GM18873 (cell line): ENCODE data around the gene FBXW7.

Source experiments
- ATAC-seq: cut with Tn5 transposase; IDR thresholded peaks from one replicate; pipeline ENCODE4 v1.9.1; 2021; ENCODE audit warnings: mild to moderate bottlenecking, moderate library complexity, moderate number of reproducible peaks; ENCODE audit not compliant: unreplicated experiment, low FRiP score

Gene FBXW7

DNA sequence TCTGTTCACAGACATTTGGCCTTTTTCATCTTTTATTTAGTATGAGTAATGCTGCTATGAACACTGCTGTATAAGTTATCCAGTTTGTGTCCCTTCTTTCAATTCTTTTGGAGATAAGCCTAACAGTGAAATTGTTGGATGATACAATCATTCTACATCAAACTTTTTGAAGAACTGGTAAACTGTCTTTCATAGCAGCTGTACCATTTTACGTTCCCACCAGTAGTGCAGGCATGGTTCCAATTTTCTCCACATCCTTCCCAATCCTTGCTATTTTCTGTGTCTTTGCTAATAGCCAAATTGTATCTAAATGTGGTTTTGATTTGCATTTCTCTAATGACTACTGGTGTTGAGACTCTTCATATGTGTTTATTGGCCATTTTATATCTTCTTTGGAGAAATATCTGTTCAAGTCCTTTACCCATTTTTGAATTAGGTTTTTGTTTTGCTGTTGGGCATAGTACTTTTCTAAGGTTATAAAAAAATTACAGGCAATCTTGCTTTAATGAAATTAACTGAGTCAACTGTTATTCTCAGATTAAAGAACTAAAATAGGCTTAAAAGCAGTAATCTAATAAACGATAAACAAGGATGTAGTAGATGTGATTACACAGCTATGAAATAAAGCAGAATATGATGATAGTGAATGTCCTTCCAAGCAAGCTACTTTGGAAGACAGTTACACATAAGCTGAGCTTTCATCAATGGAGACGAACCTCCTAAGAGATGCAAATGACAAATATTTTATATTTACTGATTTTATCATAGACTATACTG is 57.2 kb downstream of the FBXW7 start:
- no peak for ATAC-seq

DNA sequence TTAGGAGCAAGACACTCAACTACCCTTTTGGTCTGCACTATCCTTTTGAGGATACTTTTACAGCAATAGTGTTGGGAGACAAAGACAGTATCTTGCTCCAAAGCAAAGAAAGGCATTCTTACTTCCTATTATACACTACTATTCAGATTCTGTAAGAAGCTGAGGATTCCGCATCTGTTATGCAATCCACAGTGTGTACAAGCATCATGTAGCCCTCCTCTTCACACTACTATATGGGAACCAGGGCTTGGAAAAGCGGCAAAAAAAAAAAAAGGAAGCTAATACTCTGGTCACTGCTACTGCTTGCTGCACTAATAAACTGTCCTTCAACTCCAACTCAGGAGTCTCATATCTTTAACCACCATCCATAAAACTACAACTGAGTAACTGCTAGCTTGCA is 59.1 kb downstream of the FBXW7 start:
- ATAC-seq, result no peak

DNA sequence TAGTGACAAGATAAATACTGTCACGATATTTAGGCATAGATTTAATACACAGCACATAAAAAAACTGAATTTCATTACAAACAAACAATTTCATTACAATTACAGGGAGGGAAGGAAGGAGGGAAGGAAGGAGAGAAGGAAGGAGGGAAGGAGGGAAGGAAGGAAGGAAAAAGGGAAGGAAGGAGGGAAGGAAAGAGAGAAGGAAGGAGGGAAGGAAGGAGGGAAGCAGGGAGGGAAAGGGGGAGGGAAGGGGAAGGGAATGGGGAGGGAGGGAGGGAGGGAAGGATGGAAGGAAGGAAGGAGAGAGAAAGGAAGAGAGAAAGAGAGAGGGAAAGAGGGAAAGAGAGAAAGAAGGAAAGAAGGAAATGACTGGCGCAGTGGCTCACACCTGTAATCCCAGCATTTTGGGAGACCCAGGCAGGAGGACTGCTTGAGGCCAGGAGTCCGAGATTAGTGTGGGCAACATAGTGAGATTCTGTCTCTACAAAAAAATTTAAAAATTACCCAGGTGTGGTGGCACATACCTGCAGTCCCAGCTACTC is 64.6 kb downstream of the FBXW7 start:
- ATAC-seq, result no peak

DNA sequence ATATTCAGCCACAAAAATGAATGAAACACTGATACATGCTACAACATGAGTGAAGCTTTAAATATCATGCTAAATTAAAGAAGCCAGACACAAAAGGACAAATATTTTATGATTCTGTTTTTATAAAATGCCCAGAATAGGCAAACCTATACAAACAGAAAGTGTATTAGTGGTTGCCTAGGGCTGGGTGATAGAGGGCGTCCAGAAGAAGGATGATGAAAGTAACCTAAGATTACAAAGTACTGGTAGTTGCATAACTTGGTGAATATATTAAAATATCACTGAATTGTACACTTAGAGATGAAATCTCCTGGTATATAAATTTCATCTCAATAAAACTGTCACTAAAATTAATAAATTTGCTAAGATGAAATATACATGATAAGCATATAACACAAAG is 67.5 kb downstream of the FBXW7 start:
- no peak for ATAC-seq

DNA sequence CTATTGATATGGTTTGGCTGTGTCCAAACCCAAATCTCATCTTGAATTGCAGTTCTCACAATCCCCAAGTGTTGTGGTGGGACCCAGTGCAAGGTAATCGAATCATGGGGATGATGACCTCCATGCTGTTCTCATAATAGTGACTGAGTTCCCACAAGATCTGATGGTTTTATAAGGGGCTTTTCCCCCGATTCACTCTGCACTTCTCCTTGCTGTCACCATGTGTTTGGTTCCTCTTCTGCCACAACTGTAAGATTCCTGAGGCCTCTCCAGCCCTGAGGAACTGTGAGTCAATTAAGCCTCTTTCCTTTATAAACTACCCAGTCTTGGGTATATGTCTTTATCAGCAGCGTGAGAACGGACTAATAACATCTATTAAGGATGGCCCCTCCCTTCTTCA is 68.8 kb downstream of the FBXW7 start:
- ATAC-seq, result no peak

DNA sequence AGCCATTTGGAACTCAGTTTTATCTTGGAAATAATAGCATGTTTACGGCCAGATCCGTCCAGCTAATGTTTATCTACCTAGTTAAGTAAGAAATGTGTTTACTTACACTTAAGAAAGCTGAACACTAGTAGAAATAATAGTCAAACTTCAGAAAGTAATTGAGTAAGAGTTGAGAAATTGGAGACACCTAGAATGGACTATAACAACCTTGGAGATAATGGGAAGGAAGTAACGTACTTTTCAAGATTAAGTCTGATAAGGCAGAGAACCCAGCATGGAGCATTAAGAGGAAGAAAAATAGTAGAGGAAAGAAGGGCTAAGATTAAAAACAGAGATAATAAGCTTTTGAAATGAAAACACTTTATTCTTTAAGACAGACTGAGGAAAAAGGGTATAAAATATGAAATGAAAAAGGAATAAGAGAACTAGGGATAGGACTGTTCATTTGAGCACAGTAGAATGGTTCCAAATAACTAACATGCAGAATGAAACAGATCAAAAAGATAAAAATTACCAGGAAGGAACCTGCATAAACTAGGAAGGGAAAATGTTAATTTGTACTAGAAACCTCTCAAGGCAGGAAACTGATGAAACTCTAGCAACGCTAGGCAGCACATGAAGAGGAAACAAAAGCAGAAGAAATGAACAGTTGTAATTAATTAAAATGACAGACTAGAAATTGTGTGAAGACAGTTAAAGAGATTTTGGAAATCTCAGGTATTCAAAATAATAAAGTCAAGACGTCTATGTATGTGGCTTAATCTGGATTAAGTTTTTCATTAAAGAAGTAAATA is 71.7 kb downstream of the FBXW7 start:
- ATAC-seq, result no peak

- no peak for ATAC-seq
Observed at GRCh38 chr4:152463562-152463961, 72.3 kb downstream of the FBXW7 start.

- ATAC-seq, result no peak
Observed at GRCh38 chr4:152462695-152463094, 73.2 kb downstream of the FBXW7 start.

DNA sequence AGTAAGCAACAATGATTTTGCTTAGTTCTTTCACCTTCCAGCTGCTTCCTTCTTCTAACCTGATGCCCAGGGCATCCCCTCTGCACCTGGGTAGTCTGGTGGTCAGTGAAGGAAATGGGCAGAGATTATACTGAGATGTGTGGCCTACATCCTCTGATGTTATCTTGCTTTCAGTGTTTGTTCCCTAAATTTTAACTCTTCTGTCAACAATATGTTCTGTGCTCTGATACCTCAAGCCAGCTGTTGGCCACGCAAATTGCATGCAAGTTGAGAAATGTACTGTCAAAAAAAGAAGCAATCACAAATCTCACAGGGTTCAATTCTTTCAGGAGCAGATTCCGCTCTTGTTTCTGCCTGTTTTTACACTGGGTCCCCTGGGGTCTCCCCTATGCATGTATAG is 73.8 kb downstream of the FBXW7 start:
- peak; percentile 77 for ATAC-seq

DNA sequence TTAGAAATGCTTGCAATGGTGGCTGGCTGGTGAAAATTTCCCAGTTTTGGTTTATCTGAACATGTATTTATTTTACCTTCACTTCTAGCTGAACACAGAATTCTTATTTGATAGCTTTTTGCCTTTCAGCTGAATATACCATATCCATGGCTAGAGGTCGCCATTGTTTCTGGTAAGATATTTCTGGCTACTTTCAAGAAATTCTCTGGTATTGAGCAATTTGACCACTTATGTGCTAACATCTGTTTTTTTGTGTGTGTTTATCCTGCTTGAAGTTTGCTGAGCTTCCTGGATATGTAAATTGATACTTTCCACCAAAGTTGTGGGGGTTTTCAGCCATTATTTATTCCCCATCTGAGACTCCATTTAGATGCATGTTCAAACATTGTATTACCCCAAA is 75.4 kb downstream of the FBXW7 start:
- peak; percentile 36 for ATAC-seq

DNA sequence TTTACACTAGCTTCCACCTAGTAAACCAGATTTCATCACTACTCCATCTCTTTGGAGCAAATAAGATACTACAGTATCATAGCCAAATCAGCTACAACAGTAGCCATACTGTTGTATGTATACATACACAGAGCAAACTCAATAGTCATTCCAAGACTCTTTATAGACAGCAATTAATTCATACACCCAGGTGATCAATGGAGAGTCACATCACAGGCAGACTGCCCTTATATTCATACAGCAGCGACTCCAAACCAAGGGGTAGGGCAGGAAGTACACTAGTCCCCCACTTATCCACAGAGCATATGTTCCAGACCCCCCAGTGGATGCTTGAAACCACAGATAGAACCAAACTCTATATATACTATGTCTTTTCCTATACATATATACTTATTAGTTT is 76.6 kb downstream of the FBXW7 start:
- ATAC-seq, result no peak

DNA sequence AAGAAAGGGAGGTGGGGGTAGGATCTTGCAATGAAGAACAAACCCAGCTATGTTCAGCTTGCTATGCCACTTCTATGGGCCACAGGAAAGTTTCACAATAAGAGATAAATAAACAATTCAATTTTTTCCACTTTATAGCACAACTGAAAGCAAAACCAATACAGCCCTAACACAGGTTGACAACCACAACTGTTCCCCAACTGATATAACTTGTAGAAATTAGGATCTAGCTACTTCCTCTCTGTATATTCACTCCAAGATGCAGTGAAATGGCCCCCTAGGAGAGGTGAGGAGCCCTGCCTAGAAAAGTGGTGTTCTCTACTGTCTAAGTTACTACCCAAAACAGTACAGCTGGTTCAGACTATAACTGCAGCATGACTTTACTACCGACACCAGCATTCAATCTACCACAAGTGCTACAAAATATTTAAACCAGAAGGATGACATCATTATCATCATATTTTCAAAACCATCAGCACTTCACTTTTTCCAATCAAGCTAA is 77.0 kb downstream of the FBXW7 start:
- ATAC-seq, result no peak

GRCh38 chr4:152456609-152457008 is 79.3 kb downstream of the FBXW7 start:
- no peak for ATAC-seq

DNA sequence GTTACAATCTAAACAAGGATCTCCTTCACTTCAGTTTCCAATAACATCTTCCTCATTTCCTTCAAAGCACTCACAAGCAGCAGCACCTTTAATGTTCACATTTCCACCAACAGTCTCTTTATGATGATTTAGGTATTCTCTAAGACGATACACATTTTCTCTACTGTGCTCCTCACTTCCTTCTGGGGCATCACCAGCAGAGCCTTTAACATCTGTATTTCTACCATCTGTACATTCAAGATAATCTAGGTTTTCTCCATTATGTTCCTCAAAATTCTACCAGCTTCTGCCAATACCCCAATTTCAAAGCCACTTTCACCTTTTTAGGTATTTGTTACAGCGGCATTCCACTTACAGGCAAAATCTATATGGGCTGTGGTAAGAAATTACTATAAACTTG is 80.6 kb downstream of the FBXW7 start:
- ATAC-seq, result no peak

DNA sequence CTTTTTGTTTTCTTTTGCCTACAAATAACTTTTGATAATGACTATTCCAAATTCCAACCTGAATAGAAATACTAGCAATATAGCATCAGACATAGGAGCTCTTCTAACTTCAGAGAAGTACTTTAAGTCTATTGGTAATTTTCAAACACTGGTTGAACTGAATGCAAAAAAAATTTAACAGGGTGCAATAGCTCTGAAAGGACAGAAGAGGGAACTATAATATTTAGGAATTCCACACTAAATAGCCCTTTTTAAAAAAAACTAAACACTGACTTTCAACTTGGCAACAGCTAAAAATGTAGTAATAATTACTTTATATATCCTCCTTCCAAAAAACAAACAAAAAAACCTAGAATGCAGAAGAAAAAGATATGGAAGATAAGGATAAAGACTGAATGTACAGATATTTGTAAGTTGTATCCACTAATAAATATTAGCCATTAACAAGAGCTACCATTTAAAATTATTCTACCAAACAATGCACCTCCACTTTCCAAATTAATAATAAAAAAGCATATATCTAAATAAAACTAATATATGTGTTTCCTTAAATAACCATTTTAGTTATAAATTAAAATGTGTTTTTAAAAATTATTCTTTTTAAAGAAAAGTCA is 81.4 kb downstream of the FBXW7 start:
- ATAC-seq, result no peak

DNA sequence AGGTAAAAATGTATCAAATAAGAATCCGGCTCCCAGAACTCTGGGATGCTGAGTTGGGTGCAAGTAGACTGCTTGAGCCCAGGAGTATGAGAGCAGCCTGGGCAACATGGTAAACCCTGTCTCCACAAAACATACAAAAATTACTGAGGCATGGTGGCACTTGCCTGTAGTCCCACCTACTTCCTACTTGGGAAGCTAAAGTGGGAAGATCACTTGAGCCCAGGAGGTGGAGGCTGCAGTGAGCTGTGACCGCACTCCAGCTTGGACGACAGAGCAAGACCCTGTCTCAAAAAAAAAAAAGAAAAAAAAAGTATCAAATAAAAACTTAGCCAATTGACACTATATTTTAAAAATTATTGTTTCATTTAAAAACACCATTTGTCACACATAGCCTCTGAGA is 84.4 kb downstream of the FBXW7 start:
- no peak for ATAC-seq

DNA sequence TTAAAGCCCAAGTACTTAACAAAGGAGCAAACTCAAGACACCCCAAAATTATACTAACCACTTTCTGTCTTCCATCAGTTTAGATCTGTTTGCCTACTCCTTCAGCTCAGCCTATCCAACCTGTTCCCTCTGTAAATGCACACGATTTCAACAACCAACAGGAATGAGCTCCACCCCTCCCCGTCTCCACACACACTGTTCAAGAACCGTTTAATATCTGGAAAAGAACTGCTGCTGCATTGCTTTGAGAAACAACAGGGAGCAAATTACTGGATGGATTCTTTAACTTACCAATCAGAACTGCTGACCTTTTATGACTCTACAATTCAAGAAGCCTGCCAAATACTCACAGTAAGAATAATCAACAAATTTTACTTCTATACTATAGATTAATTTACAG is 87.0 kb downstream of the FBXW7 start:
- ATAC-seq, result no peak

- ATAC-seq, result no peak
Observed at GRCh38 chr4:152448038-152448707, 87.7 kb downstream of the FBXW7 start.

- ATAC-seq, result no peak
Observed at GRCh38 chr4:152443859-152444258, 92.0 kb downstream of the FBXW7 start.

GRCh38 chr4:152437561-152437960 is 98.3 kb downstream of the FBXW7 start:
- ATAC-seq, result no peak

DNA sequence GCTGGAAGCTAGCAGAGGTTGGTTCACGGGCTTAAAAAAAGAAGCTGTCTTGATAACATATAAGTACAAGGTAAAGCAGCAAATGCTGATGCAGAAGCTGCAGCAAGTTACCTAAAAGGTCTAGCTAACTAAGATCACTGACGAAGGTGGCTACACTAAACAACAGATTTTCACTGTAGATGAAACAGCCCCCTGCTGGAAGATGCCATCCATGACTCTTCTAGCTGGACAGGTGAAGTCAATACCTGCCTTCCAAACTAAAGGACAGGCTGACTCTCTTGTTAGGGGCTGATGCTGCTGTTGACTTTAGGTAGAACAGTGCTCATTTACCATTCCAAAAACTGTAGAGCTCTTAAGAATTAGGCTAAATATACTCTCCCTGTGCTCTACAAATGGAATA is 99.5 kb downstream of the FBXW7 start:
- ATAC-seq, result no peak
